Measurements from ENCODE around the gene CMTM5.

GRCh38 chr14:23366426-23366921 lies 10.4 kb upstream of the CMTM5 start:
- TF ChIP-seq CTCF (IDR thresholded peaks at IDR 0.05; ENCODE audit: borderline replicate concordance, extremely low read depth, low read length, poor library complexity, severe bottlenecking) (no peak), EZH2 (IDR thresholded peaks at IDR 0.05; ENCODE audit: borderline replicate concordance, low read depth, low read length, severe bottlenecking) (no peak)

Measured in DND-41 (cell line).